IPS DF 19.7 (cell line): ENCODE data around the gene THAP8.
"Not testable (repeated sequence)": the region's sequence is repeated elsewhere in the genome, so short reads cannot be mapped to it uniquely, and the experiment has no call there.

ENCODE experiments used
- DNase-seq: peaks from one replicate; pipeline ENCODE4 v3.0.0-alpha.2; 2013; ENCODE audit warnings: low read depth, low spot score

Gene THAP8

DNA sequence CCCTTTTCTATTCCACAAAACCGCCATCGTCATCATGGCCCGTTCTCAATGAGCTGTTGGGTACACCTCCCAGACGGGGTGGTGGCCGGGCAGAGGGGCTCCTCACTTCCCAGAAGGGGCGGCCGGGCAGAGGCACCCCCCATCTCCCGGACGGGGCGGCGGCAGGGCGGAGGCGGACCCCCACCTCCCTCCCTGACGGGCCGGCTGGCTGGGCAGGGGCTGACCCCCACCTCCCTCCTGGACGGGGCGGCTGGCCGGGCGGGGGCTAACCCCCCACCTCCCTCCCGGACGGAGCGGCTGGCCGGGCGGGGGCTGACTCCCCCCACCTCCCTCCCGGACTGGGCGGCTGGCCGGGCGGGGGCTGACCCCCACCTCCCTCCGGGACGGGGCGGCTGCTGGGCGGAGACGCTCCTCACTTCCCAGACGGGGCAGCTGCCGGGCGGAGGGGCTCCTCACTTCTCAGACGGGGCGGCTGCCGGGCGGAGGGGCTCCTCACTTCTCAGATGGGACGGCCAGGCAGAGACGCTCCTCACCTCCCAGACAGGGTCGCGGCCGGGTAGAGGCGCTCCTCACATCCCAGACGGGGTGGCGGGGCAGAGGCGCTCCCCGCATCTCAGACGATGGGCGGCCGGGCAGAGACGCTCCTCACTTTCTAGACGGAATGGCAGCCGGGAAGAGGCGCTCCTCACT is 14.9 kb upstream of the THAP8 start:
- DNase-seq = not testable (repeated sequence)

- no peak for DNase-seq
Measured at GRCh38 chr19:36067681-36068080, 13.6 kb upstream of the THAP8 start.

- DNase-seq = no peak
Measured at GRCh38 chr19:36064826-36065225, 10.7 kb upstream of the THAP8 start.

GRCh38 chr19:36061367-36061766 is 7.3 kb upstream of the THAP8 start:
- no peak for DNase-seq

DNA sequence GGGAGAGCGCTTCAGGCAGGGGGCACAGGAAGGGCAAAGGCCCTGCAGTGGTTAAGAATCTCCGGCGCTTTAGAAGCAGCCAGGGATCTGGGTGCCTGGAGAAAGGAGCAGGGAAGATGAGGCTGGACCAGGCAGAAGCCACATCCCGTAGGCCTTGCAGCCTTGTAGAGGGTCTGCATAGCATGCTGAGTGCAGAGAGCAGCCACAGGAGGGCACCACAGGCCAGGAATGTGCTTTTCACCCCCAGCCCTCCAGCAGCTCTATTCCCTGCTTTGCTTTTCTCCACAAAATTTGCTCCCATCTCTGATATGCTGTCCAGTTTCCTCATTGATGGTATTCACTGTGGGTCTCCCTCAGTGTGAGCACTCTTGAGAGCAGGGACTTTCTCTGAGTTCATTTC is 6.3 kb upstream of the THAP8 start:
- no peak for DNase-seq

DNA sequence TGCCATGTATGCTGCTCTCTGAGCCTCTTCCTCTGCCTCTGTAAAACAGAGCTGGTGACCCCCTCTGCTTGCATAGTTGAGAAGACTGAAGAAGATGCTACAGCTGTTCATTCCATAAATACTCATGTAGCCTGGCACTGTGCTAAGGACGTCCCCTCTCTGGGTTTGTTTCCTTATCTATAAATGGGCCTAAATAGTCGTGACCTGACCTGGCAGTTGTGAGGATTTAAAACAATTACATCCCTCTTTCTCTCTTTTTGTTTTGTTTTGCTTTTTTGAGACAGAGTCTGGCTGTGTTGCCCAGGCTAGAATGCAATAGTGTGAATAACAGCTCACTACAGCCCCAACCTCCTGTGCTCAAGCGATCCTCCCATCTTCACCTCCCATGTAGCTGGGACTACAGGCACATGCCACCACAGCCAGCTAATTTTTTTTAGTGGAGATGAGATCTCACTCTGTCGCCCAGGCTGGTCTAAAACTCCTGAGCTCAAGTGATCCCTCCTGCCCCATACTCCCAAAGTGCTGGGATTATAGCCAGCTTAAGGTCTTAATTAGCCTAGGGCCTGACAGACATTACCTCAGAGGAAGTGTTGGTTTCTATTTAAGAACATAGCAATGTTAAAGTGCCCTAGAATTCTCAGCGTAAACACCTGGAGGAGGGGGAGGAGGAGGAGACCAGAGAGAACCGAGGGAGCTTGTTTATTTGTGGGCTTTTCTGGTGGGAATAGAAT is 5.3 kb upstream of the THAP8 start:
- DNase-seq = no peak

DNA sequence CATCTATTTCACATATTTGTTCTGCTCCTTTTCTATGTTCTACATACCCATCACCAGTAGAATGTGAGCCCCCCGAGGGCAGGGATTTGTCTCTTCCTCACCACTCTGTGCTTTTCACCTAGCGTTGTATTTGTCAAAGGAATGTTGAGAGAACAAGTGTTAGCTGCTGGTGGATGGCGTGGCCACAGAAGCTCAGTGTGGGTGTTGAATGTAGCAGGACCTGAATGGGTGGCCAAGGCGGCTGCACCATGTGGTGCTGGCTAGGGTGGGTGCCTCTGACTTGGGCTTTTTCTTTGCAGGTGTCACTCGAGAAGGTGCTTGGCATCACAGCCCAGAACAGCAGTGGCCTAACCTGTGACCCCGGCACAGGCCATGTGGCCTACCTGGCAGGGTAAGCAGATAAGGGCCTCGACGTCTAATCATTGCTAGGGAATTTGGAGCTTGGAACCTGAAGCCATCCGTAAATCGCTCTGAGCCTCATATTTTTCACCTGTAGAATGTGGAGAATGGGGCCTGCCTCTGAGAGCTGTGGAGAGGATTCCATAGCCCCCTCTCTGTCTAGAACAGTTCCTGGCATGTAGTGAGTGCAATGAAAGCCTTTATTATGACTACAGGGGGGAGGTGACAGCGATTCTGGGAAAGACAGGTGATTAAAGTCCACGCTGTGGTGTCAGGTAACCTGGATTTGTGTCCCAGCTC is 4.5 kb upstream of the THAP8 start:
- DNase-seq = no peak

GRCh38 chr19:36054733-36055686 is 925 bp upstream of the THAP8 start, which contains the start of gene WDR62:
Gene WDR62 (plus strand): TSS chr19:36054897. CDS start chr19:36054972, 75 bp downstream.
- peak; percentile 35 for DNase-seq

DNA sequence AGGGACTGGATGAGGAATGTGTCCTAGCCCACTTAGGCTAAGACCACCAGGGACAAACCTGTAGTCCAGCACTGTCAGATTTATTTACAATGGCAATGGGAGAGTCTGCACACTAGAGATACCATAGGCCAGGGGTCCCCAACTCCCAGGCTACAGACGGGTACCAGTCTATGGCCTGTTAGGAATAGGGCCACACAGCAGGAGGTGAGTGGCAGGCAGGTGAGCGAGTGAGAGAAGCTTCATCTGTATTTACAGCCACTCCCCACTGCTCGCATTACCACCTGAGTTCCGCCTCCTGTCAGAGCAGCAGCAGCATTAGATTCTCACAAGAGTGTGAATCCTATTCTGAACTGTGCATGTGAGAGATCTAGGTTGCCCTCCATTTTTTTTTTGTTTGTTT is 2.4 kb downstream of the THAP8 start:
- DNase-seq = no peak

- peak; percentile 48 for DNase-seq
Measured at GRCh38 chr19:36051236-36051635, 2.8 kb downstream of the THAP8 start.

GRCh38 chr19:36049080-36049698 is 4.9 kb downstream of the THAP8 start:
- DNase-seq = no peak

- DNase-seq = no peak
Measured at GRCh38 chr19:36047835-36048234, 6.2 kb downstream of the THAP8 start.

DNA sequence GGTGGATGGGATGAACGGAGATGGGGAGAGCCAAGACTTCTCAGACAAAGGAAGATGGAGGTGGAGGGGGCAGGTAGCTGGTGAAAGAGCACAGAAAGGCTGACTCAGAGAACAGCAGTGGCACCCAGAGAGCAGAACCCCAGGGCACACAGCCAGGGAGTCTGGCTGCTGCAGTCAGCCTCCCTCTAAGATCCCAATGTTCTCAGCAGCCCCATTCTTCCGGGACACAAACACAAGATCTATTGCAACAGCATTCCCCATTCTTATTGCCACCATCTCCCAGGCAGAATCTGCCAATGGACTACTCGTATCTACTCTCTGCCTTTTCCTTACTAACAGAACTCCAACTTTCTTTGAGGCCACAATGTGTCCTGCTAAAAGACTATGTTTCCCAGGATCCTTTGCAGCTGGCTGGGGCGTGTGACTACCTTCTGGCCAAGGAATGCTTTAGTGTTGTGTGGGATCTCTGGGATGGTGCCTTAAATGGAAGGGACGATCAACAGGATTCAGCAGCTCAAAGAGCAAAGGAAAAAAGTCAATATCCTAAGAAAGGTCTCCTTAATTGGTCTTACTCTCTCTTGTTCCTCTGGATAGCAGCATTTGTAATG is 7.5 kb downstream of the THAP8 start:
- DNase-seq = no peak

DNA sequence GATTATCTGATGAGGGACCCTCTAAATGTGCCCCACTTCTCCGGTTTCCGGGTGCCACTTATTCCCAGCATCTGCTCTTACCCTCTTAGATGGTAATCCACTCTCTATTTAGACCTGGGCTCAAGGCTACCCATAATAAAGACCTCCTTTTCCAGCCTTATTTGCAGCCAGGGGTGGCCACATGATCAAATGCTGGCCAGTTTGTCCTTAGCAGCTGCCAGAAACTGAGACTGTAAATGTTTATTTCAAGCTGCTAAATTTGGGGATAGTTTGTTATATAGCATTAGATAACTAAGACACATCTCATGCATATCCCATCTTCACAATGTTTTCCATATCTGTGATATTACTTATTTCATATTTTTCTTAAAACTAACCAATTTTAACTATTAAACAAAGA is 10.1 kb downstream of the THAP8 start:
- DNase-seq = no peak

GRCh38 chr19:36041831-36042230 is 12.3 kb downstream of the THAP8 start:
- DNase-seq = no peak

DNA sequence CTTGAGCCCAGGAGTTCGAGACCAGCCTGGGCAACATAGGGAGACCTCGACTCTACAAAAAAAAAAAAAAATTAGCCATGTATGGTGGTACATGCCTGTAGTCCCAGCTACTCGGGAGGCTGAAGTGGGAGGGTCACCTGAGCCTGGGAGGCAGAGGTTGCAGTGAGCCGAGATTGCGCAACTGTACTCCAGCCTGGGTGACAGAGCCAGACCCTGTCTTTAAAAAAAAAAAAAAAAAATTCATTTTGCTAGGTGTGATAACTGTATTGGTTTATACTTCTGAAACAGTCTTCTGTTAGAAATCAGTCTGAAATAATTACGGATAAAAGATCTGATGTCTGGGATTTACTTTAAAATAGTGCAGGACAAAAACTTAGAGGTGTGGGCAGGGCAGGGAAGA is 13.0 kb downstream of the THAP8 start:
- DNase-seq = not testable (repeated sequence)

DNA sequence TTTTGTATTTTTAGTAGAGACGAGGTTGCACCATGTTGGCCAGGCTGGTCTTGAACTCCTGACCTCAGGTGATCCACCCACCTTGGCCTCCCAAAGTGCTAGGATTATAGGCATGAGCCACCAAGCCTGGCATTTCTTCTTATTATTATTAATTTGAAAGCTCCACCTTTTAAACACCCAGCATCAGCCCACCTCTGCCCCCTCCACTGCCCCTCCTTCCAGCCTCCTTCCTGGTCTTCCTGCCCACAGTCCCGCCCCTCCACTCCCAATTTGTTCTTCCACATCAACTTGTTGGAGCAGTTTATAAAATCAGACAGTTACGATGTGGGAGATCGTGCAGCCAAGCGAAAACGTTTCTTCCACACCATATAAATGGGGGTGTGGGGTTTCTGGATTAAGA is 13.6 kb downstream of the THAP8 start:
- no peak for DNase-seq

DNA sequence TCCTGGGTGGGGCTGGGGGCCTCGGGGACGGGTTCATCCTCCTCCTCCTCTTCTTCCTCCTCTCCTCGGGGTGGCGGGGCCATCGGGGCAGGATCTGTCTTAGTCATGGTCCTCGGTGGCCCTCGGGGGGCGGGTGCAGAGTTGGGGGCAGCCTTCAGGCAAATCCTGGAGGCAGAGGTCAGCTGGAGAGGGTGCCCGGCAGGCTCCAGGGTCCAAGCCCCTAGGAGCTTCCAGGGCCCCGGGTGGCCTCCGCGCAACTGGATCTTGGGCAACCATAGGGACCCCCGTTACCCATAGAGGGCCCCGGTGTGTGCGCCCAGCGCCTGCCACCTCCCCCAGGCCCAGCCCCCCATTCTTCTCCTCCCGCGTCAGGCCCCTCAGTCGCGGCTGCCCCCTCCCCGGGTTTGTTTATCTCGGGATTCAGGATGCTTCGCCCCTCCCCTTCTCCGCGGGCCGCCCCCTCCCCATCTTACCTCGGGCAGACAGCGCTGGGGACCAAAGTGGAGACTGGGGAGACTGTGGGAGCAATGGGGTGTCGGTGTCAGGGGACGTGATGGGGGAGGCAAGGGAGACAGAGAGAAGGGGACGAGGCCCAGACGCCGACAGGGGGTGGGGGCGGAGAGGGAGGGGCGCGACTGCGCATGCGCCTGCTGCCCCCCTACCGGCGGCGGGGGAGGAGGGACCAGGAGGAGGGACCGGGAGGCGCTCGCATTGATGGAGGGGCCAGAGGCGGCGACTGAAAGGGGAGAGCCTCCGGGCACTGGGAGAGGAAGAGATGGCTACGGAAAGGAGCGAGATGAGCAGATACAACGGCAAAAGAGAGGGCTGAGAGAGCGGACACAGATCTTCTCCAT is 21.6 kb downstream of the THAP8 start, which contains the start of gene CLIP3:
CLIP3 (minus strand) TSS at position 623 of the 854 bp plus-strand sequence; CDS start at position 107, 516 bp downstream.
- DNase-seq = no peak

- DNase-seq = no peak
Measured at GRCh38 chr19:36031308-36031707, 22.8 kb downstream of the THAP8 start.
